ENCODE results near the gene PRDM13. TPM values are rescaled to one million over a fixed set of nuclear protein-coding genes. Genes with fewer than 3 reads are reported as not detected.
A peak's percentile ranks its signal among the peaks of the same experiment; 100 is the strongest.

PRDM13 gene
- total and polyA plus RNA-seq, 9 of the 15 experiments (the other 6 are each of a cell fraction or from before 2014, with no cell fraction given), result not detected

DNA sequence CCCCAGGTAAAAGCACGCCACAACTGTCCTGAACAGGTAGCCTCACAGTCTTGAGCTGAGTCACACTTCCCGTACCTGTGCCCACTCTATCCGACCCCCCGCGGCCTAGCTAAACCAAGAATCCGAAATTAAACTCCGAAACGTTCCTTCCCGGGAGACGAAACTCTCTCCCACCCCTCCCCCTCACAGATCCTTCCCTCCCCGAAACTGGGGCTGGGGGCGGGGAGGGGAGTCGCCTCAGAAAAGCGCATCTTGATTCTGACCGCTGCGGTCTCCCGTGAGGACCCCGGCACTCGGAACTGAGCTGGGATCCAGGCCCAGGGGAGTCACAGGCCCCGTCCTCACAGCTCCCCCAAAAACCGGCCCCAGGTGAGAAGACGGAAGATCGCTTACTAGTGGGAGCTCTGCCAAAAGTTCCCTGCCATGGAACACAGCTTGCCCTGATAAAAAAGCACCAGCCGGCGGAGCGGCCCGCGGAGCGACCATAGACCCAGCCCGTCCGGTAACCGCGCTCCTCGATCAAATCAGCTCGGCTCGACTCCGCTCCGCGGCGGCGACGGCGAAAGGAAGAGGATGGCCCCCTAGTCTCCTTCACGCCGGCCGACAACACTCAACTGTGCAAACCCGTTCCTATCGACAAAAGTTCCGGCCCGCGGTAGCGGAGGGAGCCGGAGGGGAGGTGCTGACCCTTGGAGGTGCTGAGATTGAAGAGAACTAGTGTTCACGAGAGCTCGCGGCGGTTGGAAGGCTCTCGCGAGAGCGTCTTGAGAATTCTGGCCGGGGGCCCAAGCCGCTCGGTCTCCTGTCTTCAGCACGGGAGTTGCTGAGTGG is 38.3 kb upstream of the PRDM13 start, which contains the start of gene CCNC (continued):
- TF ChIP-seq, protein P1, sequence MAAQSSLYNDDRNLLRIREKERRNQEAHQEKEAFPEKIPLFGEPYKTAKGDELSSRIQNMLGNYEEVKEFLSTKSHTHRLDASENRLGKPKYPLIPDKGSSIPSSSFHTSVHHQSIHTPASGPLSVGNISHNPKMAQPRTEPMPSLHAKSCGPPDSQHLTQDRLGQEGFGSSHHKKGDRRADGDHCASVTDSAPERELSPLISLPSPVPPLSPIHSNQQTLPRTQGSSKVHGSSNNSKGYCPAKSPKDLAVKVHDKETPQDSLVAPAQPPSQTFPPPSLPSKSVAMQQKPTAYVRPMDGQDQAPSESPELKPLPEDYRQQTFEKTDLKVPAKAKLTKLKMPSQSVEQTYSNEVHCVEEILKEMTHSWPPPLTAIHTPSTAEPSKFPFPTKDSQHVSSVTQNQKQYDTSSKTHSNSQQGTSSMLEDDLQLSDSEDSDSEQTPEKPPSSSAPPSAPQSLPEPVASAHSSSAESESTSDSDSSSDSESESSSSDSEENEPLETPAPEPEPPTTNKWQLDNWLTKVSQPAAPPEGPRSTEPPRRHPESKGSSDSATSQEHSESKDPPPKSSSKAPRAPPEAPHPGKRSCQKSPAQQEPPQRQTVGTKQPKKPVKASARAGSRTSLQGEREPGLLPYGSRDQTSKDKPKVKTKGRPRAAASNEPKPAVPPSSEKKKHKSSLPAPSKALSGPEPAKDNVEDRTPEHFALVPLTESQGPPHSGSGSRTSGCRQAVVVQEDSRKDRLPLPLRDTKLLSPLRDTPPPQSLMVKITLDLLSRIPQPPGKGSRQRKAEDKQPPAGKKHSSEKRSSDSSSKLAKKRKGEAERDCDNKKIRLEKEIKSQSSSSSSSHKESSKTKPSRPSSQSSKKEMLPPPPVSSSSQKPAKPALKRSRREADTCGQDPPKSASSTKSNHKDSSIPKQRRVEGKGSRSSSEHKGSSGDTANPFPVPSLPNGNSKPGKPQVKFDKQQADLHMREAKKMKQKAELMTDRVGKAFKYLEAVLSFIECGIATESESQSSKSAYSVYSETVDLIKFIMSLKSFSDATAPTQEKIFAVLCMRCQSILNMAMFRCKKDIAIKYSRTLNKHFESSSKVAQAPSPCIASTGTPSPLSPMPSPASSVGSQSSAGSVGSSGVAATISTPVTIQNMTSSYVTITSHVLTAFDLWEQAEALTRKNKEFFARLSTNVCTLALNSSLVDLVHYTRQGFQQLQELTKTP (IDR thresholded peaks at IDR 0.05; ENCODE audit: low read depth in 1 of 2, partially characterized antibody in 2 of 2), result no peak
- TF ChIP-seq, protein P2, sequence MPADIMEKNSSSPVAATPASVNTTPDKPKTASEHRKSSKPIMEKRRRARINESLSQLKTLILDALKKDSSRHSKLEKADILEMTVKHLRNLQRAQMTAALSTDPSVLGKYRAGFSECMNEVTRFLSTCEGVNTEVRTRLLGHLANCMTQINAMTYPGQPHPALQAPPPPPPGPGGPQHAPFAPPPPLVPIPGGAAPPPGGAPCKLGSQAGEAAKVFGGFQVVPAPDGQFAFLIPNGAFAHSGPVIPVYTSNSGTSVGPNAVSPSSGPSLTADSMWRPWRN (IDR thresholded peaks at IDR 0.05; ENCODE audit: low read depth), result no peak
- no peak for TF ChIP-seq ZNF707 (CRISPR knock-in tag; conservative IDR thresholded peaks at IDR 0.05)
- no peak for TF ChIP-seq NR2F6 (CRISPR knock-in tag; IDR thresholded peaks at IDR 0.05)
- no peak for TF ChIP-seq BRF1 (IDR thresholded peaks at IDR 0.05; ENCODE audit: borderline replicate concordance, extremely low read depth, insufficient read length)
- peak; percentile 75; the same call in 1 of the 2 replicates for TF ChIP-seq MBD2 (IDR thresholded peaks at IDR 0.05; ENCODE audit: borderline replicate concordance, low read depth)
- TF ChIP-seq, protein P3, sequence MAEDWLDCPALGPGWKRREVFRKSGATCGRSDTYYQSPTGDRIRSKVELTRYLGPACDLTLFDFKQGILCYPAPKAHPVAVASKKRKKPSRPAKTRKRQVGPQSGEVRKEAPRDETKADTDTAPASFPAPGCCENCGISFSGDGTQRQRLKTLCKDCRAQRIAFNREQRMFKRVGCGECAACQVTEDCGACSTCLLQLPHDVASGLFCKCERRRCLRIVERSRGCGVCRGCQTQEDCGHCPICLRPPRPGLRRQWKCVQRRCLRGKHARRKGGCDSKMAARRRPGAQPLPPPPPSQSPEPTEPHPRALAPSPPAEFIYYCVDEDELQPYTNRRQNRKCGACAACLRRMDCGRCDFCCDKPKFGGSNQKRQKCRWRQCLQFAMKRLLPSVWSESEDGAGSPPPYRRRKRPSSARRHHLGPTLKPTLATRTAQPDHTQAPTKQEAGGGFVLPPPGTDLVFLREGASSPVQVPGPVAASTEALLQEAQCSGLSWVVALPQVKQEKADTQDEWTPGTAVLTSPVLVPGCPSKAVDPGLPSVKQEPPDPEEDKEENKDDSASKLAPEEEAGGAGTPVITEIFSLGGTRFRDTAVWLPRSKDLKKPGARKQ (CRISPR knock-in tag; IDR thresholded peaks at IDR 0.05), result no peak
- no peak for TF ChIP-seq NKRF (IDR thresholded peaks at IDR 0.05; ENCODE audit: borderline replicate concordance)
- TF ChIP-seq PYGO2 (tag; IDR thresholded peaks at IDR 0.05), result no peak
- TF ChIP-seq PPARD (CRISPR knock-in tag; IDR thresholded peaks at IDR 0.05), result no peak
- TF ChIP-seq SMARCA4 (IDR thresholded peaks at IDR 0.05), result 0 out of 2 replicates have a peak, but pooled peaks have one; percentile 30
- peak; percentile 91 for TF ChIP-seq RB1 (IDR thresholded peaks at IDR 0.05; ENCODE audit: low read depth)
- TF ChIP-seq MCM2 (IDR thresholded peaks at IDR 0.05; ENCODE audit: low read depth), result no peak
- no peak for TF ChIP-seq EHMT2 (IDR thresholded peaks at IDR 0.05)
- TF ChIP-seq ZNF699 (CRISPR knock-in tag; IDR thresholded peaks at IDR 0.05; ENCODE audit: insufficient replicate concordance), result no peak

All from K562 (cell line).